HEK293 (cell line): Measurements from ENCODE around the gene DDX41.

Source experiments
- CTCF ChIA-PET: fragments of 350-600 bp; formaldehyde crosslinking; extraction: SDS; loops from one replicate; lab custom pipeline; 2021; ENCODE audit warnings: antibody characterized with exemption; lab: Yijun Ruan, JAX
- POLR2A ChIA-PET: fragments of 300-600 bp; formaldehyde crosslinking; extraction: SDS; loops from one replicate; lab custom pipeline; 2020; ENCODE audit warnings: antibody characterized with exemption, inconsistent platforms; lab: Yijun Ruan, JAX
- H3K27ac ChIP-seq: fragments of 200-500 bp; sonication (Bioruptor generic); 2 replicates; pipeline ENCODE4 v1.5.1; 2014; ENCODE audit warnings: low read depth, low read length, control low read depth, inconsistent platforms; ENCODE audit errors: extremely low read depth
- H3K36me3 ChIP-seq, 2 experiments: fragments of 200-500 bp in 1 of 2; sonication (Bioruptor generic) in 1 of 2; 1 replicate in 1 of 2; 2 replicates in 1 of 2; pipeline ENCODE4 v1.5.1; 2014 to 2017; ENCODE audit warnings: inconsistent platforms in 2 of 2, low read length in 2 of 2; ENCODE audit not compliant: control insufficient read depth in 2 of 2, insufficient read depth in 1 of 2
- H3K4me1 ChIP-seq: fragments of 200-500 bp; sonication (Bioruptor generic); 2 replicates; pipeline ENCODE4 v1.5.1; 2014; ENCODE audit warnings: mild to moderate bottlenecking, low read length, inconsistent platforms; ENCODE audit not compliant: control insufficient read depth, insufficient read depth
- H3K4me3 ChIP-seq: 2 replicates; pipeline ENCODE4 v1.5.1; 2011; ENCODE audit warnings: low read depth, mild to moderate bottlenecking, control low read depth, low read length, moderate library complexity
- H3K9me3 ChIP-seq: fragments of 200-500 bp; sonication (Bioruptor generic); 2 replicates; pipeline ENCODE4 v1.5.1; 2014; ENCODE audit warnings: low read depth, low read length, inconsistent platforms; ENCODE audit not compliant: control insufficient read depth, insufficient read depth
- EGR2 ChIP-seq: fragments of 450-650 bp; formaldehyde crosslinking; IDR thresholded peaks from 2 replicates; pipeline ENCODE4 v1.5.1; 2016; ENCODE audit warnings: low read depth, missing biosample characterization, missing genetic modification characterization
- ELK4 ChIP-seq: IDR thresholded peaks from 2 replicates; pipeline ENCODE4 v1.6.1; 2011; ENCODE audit warnings: mild to moderate bottlenecking, low read depth, low read length, borderline replicate concordance
- GLI2 ChIP-seq: fragments of 450-650 bp; formaldehyde crosslinking; IDR thresholded peaks from 2 replicates; pipeline ENCODE4; 2017; ENCODE audit warnings: missing biosample characterization, missing genetic modification characterization, low read depth, borderline replicate concordance
- GLI4 ChIP-seq: fragments of 450-650 bp; formaldehyde crosslinking; IDR thresholded peaks from 2 replicates; pipeline ENCODE4 v1.5.1; 2016; ENCODE audit warnings: missing biosample characterization, missing genetic modification characterization
- HOXD13 ChIP-seq: sonication (generic); formaldehyde crosslinking; IDR thresholded peaks from 2 replicates; pipeline ENCODE4 v1.8.0; 2022; ENCODE audit warnings: missing genetic modification reagents, borderline replicate concordance
- KLF8 ChIP-seq: fragments of 450-650 bp; formaldehyde crosslinking; IDR thresholded peaks from 2 replicates; pipeline ENCODE4 v1.5.1; 2016; ENCODE audit warnings: missing biosample characterization, missing genetic modification characterization
- MEIS1 ChIP-seq: sonication (generic); formaldehyde crosslinking; IDR thresholded peaks from 2 replicates; pipeline ENCODE4 v1.8.1; 2022; ENCODE audit warnings: missing genetic modification reagents, mild to moderate bottlenecking, borderline replicate concordance
- SCRT2 ChIP-seq: fragments of 450-650 bp; formaldehyde crosslinking; IDR thresholded peaks from 2 replicates; pipeline ENCODE4 v1.5.1; 2016; ENCODE audit warnings: missing biosample characterization, missing genetic modification characterization
- ZBTB49 ChIP-seq: fragments of 450-650 bp; formaldehyde crosslinking; IDR thresholded peaks from 2 replicates; pipeline ENCODE4 v1.5.1; 2016; ENCODE audit warnings: missing biosample characterization, missing genetic modification characterization, low read depth
- ZNF10 ChIP-seq: fragments of 450-650 bp; formaldehyde crosslinking; IDR thresholded peaks from 2 replicates; pipeline ENCODE4 v1.5.1; 2017; ENCODE audit warnings: missing biosample characterization, missing genetic modification characterization
- ZNF239 ChIP-seq: fragments of 450-650 bp; formaldehyde crosslinking; IDR thresholded peaks from 2 replicates; pipeline ENCODE4 v1.5.1; 2016; ENCODE audit warnings: missing biosample characterization, missing genetic modification characterization
- ZNF354C ChIP-seq: fragments of 450-650 bp; formaldehyde crosslinking; IDR thresholded peaks from 2 replicates; pipeline ENCODE4 v1.5.1; 2016; ENCODE audit warnings: missing biosample characterization, missing genetic modification characterization, low read depth, borderline replicate concordance
- ZNF510 ChIP-seq: fragments of 450-650 bp; formaldehyde crosslinking; IDR thresholded peaks from 2 replicates; pipeline ENCODE4 v1.5.1; 2018; ENCODE audit warnings: mild to moderate bottlenecking, missing genetic modification characterization, missing biosample characterization; ENCODE audit not compliant: insufficient replicate concordance
- ZNF514 ChIP-seq: fragments of 450-650 bp; formaldehyde crosslinking; IDR thresholded peaks from 2 replicates; pipeline ENCODE4 v1.5.1; 2016; ENCODE audit warnings: missing biosample characterization, missing genetic modification characterization
- ZNF560 ChIP-seq: fragments of 450-650 bp; formaldehyde crosslinking; IDR thresholded peaks from 2 replicates; pipeline ENCODE4 v1.5.1; 2017; ENCODE audit warnings: missing biosample characterization, missing genetic modification characterization, borderline replicate concordance
- ZNF585B ChIP-seq: fragments of 450-650 bp; formaldehyde crosslinking; IDR thresholded peaks from 2 replicates; pipeline ENCODE4 v1.5.1; 2016; ENCODE audit warnings: missing biosample characterization, missing genetic modification characterization
- ZNF621 ChIP-seq: fragments of 450-650 bp; formaldehyde crosslinking; IDR thresholded peaks from 2 replicates; pipeline ENCODE4 v1.5.1; 2017; ENCODE audit warnings: missing biosample characterization, missing genetic modification characterization
- ZNF660 ChIP-seq: fragments of 450-650 bp; IDR thresholded peaks from 2 replicates; pipeline ENCODE4 v1.5.1; 2018; ENCODE audit warnings: missing biosample characterization, mild to moderate bottlenecking, missing genetic modification characterization
- ZNF670 ChIP-seq: fragments of 450-650 bp; formaldehyde crosslinking; IDR thresholded peaks from 2 replicates; pipeline ENCODE4 v1.5.1; 2016; ENCODE audit warnings: missing biosample characterization, missing genetic modification characterization, low read depth
- TF ChIP-seq, protein P1 (sequence below): fragments of 450-650 bp; formaldehyde crosslinking; IDR thresholded peaks from 2 replicates; pipeline ENCODE4 v1.5.1; 2017; ENCODE audit warnings: missing biosample characterization, missing genetic modification characterization
- TF ChIP-seq, protein P2 (sequence below): fragments of 450-650 bp; formaldehyde crosslinking; IDR thresholded peaks from 2 replicates; pipeline ENCODE4 v1.5.1; 2016; ENCODE audit warnings: missing biosample characterization, missing genetic modification characterization

Gene DDX41

GRCh38 chr5:177526791-177527190, 10.0 kb upstream of the DDX41 start:
- Histone ChIP-seq H3K4me1 (no peaks in the 10 kb centered on the region), H3K36me3 (peaks cover 12 to 90% of the 10 kb centered on the region in 2 experiments; a peak in 2 of 3 replicates), H3K4me3 (no peak overlapping the region), H3K9me3 (no peaks in the 10 kb centered on the region)
- POLR2A ChIA-PET = no interaction called here
- TF ChIP-seq SCRT2 (tag by site-specific recombination) (peak; percentile 71), ZBTB49 (no peak)
- TF ChIP-seq, all 188 proteins: peak for 1
- no peak overlapping the region for H3K27ac ChIP-seq
- CTCF ChIA-PET = no interaction called here

DNA sequence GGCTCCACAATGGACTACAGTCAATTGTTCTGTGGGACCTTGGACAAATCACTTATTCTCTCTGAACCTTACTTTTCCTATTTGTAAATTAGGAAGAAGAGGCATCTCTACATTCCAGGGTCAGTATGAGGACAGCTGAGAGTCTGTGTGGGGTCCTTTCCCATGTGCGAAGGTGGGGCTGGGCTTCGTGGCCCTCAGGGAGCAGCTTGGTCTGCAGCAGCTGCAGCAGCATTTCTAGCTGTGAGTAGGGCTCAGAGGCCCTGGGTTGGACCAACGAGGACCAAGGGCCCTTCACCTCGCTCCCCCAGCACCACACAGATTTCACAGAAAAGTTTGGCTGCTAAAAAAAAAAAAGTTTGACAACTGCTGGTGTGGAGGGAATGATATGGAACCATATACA, 9.4 kb upstream of the DDX41 start:
- no peak for TF ChIP-seq EGR2 (tag by site-specific recombination)
- no peak for TF ChIP-seq HOXD13 (CRISPR knock-in tag)
- TF ChIP-seq MEIS1 (CRISPR knock-in tag) = no peak
- no peak for TF ChIP-seq GLI2 (tag by site-specific recombination)
- TF ChIP-seq, protein P1, sequence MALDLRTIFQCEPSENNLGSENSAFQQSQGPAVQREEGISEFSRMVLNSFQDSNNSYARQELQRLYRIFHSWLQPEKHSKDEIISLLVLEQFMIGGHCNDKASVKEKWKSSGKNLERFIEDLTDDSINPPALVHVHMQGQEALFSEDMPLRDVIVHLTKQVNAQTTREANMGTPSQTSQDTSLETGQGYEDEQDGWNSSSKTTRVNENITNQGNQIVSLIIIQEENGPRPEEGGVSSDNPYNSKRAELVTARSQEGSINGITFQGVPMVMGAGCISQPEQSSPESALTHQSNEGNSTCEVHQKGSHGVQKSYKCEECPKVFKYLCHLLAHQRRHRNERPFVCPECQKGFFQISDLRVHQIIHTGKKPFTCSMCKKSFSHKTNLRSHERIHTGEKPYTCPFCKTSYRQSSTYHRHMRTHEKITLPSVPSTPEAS = no peak
- TF ChIP-seq ZNF660 (tag by site-specific recombination) = no peak
- TF ChIP-seq ZNF670 (tag by site-specific recombination) = no peak
- no peak for TF ChIP-seq ZNF239
- no peak for TF ChIP-seq ZNF560
- TF ChIP-seq KLF8 (tag by site-specific recombination) = no peak
- no peak for TF ChIP-seq ELK4
- no peak for TF ChIP-seq ZNF585B
- TF ChIP-seq ZNF510 (tag by site-specific recombination) = no peak
- TF ChIP-seq GLI4 (tag by site-specific recombination) = no peak
- TF ChIP-seq ZNF621 (tag by site-specific recombination) = no peak
- no peak for TF ChIP-seq ZNF514 (tag by site-specific recombination)
- no peak for TF ChIP-seq ZNF354C (tag by site-specific recombination)
- TF ChIP-seq ZNF10 (tag by site-specific recombination) = no peak
- TF ChIP-seq, protein P2, sequence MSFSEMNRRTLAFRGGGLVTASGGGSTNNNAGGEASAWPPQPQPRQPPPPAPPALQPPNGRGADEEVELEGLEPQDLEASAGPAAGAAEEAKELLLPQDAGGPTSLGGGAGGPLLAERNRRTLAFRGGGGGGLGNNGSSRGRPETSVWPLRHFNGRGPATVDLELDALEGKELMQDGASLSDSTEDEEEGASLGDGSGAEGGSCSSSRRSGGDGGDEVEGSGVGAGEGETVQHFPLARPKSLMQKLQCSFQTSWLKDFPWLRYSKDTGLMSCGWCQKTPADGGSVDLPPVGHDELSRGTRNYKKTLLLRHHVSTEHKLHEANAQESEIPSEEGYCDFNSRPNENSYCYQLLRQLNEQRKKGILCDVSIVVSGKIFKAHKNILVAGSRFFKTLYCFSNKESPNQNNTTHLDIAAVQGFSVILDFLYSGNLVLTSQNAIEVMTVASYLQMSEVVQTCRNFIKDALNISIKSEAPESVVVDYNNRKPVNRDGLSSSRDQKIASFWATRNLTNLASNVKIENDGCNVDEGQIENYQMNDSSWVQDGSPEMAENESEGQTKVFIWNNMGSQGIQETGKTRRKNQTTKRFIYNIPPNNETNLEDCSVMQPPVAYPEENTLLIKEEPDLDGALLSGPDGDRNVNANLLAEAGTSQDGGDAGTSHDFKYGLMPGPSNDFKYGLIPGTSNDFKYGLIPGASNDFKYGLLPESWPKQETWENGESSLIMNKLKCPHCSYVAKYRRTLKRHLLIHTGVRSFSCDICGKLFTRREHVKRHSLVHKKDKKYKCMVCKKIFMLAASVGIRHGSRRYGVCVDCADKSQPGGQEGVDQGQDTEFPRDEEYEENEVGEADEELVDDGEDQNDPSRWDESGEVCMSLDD (tag by site-specific recombination) = no peak

More for the DNA sequence above, 9.4 kb upstream of the DDX41 start:
- ChIA-PET POLR2A (no interaction called here), CTCF (no interaction called here)
- peaks cover 8 to 90% of the 10 kb centered on the region in 2 experiments; a peak in 2 of 3 replicates for H3K36me3 ChIP-seq
- H3K27ac ChIP-seq = no peak overlapping the region
- H3K4me1 ChIP-seq = no peaks in the 10 kb centered on the region
- no peaks in the 10 kb centered on the region for H3K9me3 ChIP-seq
- no peak overlapping the region for H3K4me3 ChIP-seq
